Stimulated activated naive CD4-positive, alpha-beta T cell treated with Interleukin-2 at 50 U/mL for 16 hours (primary cell): ENCODE measurements around the gene CHN2.

ENCODE experiments used
- DNase-seq: peaks from one replicate; lab custom pipeline; 2025; lab: John Stamatoyannopoulos, UW

The CHN2 gene

DNA sequence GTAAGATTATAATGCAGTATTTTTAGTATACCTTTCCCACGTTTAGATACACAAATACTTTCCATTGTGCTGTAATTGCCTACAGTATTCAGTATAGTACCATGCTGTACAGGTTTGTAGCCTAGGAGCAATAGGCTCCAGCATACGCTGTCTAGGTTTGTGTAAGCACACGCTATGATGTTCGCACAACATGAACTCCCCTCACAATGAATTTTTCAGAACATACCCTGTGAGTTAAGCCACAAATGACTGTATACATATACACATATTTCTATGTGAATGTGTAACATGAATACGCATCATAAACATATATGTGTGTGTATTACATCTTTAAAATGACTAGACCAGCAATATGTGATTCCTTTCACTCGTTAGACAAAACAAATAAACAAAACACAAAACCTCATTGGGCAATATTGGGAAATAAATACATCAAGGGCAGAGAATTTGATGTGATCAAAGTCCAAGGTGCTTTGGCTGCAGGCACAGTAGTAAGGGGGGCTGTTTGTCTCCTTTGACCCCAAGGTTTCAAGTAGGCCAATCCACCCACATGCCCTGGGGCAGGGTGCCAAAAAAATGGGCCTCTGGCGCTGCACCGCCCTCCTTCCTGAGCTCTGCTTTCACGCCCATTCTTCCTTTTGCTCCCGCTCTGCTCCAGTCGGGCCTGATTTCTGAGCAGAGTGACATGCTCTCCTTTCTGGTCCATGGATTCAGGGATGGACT is 33.9 kb downstream of the CHN2 start:
- DNase-seq: no peak

DNA sequence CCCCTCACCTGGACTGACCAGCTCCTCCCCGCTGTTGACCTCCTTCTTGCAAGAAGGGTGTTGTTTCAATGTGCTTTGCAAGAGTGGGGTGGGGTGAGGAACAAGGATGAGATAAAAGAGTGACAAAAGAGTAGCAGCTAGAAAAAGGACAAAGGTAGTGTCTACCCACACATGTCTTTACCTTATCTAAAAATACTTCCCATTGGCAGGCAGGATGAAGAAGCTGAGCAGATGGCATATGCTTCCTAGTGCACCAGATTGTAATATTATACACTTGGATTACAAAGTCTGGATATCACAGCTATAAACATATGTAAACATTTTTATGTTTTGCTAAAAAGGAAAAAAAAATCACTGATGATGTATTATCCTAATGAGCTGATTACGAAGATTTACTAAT is 34.5 kb downstream of the CHN2 start:
- no peak for DNase-seq

DNA sequence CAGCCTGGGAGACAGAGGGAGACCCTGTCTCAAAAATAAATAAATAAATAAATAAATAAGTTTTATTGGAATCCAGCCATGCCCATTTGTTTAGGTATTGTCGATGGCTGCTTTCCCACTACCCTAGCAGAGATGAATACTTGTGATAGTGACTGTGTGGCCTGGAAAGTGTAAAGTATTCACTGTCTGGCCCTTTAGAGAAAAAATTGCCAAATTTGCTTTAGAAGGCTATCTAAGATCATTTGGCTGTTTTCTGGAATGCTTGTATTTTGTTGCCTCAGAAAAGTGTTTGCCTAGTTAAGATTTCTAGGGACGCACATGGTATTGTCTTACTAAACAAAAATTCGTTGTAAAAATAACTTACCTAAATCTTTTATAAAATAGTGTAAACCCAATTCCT is 35.4 kb downstream of the CHN2 start:
- no peak for DNase-seq

DNA sequence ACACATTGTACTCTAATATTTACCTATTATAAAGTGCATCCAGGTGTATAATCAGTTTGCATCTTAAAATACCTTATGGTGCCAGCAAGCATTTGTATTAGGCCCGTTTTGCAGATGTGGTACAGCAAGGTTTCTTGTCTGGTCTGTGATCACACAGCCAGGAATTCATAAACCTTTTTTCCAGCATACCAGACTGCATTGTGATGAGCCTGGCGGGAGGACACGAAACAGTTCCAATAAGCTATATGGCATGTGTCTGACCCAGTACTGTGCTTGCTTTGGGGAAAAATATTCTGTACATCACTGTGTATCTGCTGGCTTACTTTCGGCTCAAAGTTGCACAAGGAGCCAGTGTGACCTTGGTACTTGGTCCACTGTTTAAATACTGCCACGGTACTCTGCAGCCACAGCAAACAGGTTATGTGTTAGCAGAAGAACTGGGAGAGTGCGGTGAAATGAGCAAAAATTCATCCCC is 36.3 kb downstream of the CHN2 start:
- no peak for DNase-seq

DNA sequence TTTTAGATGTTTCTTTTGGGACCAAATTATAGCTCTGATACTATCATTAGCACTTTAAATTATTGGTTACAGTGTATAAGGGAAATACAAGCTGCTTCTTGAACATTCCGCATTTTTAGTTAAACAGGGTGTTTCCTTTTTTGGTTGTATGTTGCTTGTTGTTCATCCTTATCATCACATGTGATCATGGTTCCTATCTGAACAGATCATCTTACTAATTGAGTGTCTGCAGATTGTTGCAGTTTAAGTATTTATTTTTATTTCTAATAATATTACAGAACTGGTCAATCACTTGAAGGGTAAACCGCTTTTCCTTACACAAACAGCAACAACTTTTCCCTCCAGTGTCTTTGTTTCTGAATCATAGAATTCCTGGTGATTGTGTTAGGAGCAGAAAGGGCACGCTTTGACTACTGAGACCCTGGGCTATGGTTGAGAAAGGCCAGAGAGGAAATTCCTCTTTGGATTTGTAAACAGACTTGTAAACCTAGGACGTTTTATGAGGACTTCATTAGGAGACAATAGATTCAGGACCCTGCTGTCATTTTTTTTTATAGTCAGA is 37.2 kb downstream of the CHN2 start:
- no peak for DNase-seq

DNA sequence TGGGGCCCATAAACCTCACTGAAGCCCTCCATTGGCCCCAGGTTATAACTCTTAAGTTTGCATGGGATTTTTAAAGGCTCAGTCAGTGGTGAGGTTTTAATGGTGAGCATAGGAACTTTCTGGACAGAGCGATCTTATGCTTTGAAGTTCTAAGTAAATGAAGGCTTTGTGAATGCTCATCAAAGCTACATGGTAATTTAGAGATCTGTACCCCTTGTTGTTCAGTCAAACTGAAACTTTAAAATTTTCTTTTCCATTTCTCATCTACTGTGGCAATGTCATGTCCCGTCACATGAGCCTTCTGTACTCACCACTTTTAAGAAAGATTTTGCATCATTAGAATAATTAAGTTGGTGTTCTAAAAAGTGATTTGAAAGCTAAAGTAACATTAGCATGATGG is 39.9 kb downstream of the CHN2 start:
- DNase-seq: no peak

DNA sequence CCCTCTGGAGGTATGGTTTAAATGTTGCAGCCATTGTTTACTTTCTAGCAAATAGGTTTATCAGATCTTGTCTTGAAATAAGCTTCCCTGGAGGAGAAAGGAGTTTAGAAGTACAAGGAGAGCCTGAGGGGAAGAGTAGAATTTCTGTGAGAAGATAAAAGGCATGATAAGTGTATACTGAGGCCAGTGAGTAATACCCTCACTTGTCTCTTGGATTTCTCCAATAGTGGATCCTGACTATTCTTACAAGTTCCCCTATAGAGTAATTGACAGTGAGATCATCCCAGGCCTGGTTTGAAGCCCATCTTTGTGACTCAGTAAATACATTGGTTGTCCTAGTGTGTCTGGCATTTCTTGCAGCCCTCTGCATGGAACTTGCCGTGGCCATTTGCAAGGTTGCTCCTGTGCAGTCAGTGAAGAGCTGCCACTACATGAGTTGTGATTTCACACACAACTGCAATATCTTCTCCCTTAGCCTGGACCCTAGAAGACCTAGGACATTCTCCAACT is 41.6 kb downstream of the CHN2 start:
- DNase-seq: no peak

DNA sequence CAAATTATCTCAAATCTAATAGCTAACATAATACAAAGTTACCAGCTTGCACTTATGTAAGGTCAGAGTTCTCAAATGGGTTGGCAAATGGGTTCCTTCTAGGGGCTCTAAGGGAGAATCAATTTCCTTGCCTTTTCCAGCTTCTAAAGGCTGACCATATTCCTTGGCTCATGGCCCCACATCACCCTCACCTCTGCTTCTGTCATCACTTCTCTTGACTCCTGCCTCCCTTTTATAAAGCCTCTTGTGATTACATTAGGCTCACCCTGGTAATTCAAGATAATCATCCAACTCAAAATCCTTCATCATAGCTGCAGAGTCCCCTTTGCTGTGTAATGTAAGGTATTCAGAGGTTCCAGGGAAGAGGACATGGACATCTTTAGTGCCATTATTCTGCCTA is 42.1 kb downstream of the CHN2 start:
- DNase-seq: no peak

DNA sequence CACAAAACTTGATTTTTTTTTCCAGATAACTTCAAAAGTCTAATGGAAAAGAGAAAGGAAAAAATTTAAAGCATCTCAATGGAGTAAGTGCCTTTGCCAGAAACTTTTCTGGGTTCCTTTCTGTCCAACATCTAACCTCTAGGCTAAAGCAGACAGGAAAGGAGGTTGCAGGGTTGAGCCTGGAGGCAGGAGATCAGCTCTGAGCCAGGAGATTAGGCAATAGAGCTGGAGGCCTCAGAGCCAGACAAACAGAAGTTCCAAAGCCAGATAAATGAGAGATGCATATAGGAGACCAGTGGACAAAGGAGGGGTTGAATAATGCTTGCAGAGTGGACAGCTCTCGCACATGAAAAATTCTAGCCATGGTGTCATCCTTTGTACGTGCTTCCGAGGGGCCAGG is 42.9 kb downstream of the CHN2 start:
- no peak for DNase-seq

DNA sequence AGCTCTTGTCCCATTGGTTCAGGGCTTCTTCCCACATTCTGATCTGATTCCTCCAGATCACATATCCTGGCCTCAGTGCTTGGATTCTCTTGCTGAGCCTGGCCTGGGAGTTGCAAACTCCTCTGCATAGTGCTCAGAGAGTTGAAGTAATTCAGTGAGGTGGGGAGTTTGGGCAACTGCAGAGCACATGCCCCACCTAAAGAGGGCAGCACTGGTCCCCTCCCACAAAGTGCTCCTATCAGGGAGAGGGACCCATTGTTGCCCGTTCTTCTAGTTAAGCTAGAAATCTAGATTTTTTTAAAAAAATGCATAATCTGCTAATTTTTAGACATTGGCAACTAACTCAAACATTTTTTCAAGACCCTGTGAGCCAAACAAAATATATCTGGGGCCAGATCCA is 45.1 kb downstream of the CHN2 start:
- no peak for DNase-seq

DNA sequence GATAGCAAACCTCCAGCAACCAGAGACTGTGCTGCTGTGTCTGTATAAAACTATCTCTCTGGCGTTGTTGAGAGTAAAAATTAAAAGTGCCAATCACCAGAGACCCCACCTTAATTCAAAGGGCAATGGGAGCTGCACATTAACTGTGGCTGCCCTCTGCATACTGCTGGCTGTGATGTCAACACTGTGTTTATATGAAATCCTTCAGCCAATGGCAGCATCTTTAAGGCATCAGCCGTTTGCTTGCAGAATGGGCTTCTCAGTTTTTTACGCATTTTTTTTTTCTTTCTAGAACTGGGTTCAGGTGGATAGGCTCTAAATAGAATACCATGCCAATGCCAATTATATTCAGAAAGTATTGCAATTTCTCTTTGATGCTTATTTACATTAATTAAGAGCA is 47.7 kb downstream of the CHN2 start:
- DNase-seq: no peak

DNA sequence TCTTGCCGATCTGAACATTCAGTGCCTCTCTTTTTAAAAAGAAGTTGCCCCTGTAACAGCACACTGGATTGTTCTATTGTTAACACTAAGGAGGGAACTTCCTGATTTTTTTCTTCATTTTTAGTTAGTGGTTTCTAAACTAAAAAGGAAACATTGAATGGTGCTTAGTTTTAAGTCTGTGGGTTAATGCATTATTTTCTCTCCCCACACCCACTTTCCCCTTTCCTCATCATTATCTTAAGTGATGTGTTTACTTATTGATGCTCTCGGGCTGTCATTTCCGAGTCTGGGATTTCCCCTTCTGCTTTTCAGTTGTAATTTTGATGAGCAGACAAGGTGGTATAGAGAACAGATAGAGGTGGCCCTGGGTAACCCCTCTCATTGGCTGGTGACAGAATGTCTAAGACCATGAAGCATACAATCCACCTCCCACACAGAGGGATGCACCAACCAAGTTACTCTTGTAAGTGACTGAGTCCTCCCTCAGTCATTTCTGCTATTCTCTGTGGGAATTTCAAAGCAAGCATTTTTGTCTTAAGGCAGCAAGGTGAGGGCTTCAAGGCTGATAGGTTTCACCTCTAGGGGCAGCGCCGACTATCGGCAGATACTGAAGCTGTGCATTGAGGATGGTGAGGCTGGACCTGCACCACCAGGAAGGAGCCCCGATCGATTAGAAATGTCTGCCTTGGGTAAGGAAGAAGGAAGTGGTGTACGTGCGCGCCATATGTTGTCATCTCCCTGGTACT is 49.5 kb downstream of the CHN2 start:
- peak; percentile 57 for DNase-seq

DNA sequence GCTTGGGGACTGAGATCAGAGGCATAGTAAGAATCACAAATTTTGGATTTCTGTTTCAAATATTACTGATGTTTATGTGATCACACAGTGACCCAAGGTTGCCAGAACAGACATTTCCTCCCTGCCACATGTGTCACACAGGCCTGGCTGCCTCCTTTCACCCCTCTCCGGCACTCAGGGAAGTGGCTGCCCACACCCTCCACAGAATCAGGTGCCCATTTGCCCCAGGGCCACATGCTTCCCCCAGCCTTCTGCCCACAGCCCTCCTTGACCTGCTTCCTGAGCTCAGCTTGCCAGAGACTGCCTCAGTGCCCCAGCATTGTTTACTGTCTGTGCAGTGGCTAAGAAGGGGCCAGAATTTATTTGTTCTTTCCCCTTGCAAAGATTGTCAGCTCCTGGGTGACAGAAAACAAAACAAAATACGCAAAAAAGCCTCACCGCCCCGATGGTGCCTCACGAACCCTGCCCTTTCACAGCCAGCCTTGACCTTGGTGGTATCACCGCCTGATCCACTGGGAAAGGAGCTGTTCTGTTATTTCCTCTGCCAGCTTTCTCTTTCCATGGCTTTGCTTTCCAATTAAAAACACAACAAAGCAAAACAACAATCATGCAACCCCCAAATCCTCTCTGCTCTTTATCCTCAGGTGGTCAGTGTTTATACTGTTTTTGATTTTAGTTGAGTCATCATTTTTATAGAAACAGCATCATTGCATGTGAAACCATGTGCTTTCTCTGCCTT is 52.8 kb downstream of the CHN2 start:
- no peak for DNase-seq

DNA sequence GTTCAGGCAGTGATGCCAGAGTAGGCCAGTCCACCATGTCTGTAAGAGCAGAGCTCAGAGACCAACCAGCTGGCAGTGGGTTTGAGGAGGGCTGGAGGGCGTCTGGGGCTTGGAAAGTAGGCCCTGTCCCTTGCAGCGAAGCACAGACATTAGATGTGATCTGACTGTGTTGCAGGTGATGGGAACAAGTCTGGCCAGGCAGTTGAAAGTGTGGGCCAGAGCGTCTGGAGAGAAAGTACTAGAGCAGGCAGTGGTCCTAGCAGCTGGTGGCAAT is 53.3 kb downstream of the CHN2 start:
- no peak for DNase-seq

DNA sequence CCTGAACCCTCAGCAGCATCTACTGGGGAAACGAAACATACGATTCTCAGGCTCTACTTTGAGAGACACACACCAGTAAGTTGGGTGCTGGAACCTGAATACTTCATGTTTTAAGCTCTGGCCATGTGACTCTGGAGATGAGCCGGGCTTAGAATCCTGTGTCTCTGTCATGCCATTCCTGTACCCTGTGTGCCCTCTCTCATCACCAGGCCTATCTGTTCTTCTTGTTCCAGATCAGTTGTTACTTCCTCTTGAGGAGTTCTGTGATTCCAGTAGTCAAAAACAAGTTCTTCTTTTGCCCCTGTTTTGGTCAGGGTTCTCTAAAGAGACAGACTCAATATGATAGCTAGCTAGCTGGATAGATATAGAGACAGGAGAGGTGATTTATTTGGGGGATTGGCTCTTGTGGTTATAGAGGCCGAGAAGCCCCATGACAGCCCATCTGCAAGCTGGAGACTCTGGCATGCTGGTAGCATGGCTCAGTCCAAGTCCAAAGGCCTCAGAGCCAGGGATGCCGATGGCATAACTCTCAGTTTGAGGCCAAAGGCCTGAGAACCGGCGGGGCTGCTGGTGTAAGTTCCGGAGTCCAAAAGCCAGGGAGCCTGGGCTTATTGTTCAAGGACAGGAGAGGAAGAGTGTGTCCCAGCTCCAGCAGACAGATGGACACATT is 54.3 kb downstream of the CHN2 start:
- DNase-seq: no peak

DNA sequence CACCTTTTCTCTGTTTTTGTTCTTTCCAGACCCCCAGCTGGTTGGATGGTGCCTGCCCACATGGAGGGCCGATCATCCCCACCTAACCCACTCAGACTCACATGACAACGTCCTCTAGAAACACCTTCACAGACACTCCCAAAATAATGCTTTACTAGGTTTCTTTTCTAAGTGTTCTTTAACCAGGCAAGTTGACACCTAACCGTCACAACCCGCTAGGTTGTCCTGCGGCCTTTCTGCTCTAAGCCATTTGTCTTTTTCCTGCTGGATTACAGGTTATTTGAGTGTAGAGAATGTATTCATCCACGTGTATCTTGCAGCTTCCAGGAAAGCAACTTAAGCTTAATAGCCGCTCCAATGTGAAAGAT is 54.8 kb downstream of the CHN2 start:
- DNase-seq: no peak

DNA sequence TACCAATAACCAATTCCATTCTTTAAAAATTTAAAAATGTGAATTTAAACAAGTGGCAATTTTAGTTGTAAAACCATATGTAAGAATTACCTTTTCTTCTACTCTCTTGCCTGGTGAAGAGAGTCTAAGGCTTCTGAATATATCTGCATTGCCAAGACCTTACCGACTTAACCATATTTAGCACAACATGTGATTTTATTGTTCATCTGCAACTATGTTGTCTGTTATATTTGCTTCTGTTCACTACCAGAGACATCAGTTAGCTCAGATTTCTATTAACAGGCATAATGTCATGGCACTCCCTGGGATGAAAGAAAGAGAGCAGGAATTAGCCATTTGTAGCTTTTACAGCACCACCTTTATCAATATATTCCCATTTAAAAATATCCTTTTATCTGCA is 55.3 kb downstream of the CHN2 start:
- DNase-seq: no peak

DNA sequence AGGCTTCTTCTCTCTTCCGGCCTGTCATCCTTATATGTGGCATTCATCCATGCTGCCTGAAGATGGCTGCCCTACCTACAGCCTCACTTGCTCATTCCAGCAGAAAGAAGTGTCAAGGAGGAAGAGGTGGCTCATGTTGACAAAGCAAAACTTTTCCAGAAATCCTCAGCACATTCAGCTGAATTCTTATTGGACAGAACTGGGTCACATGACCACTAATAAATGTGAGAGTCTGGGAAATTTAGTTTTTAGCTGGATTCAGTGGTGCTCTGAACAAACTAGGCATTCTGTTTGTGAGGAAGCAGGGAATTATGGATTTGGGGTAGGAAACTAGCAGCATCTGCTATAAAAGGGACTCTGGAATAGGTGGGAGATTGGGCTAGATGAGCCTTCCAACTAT is 58.6 kb downstream of the CHN2 start:
- DNase-seq: no peak

DNA sequence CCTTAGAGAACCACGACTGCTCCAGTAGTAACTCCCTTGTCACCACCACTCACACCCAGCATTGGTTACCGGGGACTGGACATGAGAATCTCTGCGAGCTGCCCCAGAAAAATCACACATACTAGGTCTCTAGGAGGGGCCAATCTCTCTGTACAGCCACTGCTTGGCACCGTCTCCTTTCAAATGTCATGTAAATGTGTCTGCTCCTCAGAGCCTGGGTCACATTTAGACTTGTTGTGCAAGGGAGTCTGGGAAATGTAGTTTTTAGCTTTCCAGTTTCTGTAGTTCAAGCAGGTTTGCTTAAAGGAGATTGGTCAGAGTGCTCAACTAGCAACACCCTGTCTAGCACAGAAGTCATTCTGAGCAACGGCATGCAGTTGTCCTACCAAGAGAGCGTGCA is 60.0 kb downstream of the CHN2 start:
- DNase-seq: no peak

DNA sequence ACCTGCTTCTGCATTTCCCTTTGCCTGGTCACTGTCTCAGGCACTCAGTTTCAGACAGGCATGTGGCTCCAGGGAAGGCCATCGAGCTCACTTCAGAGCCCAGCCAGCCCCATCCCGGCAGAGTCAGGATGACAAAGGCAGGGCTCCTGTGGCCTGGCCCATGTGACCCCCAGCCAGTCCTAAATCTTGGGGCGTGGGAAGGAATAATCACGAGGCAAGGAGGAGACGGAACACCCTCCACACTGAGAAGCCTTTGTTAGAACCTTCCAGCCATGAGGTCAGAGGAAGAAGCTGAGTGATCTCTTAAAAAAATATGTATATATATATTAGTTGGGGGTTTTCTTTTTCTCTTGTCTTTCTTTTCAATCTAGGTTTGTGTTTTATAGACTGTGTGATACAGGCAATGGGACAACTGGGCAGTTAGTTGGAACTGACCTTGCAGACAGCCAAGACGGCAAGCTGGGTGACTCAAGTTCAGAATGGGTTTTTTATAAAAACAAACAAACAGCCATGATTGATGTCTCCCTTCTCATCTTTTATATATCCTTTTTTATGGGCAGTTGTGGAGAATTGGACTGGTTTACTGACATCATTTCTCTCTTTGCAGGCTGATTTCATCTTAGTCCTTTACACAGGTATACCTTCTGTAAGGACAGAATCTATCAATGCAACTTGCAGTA is 60.8 kb downstream of the CHN2 start:
- no peak for DNase-seq

DNA sequence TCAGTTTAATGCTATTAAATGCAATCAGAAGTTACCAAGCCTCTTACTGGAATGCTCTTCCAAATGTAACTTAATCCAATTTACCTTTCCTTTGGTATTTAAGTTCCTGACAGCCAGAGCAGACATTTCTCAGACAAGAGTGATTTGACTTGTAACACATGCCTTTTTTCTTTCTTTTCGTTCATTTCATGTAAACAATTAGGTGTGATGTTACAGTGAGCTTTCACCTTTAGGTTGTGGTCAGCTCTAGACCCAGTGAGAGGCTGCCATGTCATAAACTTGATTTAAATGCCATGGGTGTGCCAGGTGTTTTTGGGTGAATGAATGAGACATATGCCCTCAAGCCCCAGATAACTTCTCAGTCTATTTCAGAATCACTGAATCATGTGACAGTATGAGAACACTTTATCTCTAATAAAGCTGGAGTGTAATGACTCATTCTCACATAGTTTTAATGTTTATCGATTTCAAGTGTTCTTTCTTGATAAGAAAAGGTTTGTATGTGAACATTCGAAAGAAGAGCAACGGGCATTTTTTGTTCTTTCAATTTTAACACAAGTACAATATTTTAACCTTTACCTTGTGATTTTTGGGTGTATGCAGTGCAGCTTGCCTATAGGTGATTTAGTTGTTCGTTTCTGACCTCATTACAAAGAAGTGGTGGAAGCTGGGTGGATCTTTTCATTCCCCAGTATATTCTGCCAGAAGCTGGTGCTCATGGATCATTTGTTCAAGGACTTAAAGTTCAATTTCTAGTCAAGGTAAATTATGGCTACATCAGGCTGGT is 61.5 kb downstream of the CHN2 start:
- DNase-seq: no peak
